Measurements from ENCODE around the gene FAM237B. TPM values are rescaled to one million over a fixed set of nuclear protein-coding genes. Genes with fewer than 3 reads are reported as not detected.

The FAM237B gene
- total and polyA plus RNA-seq, 2 of the 8 experiments (the other 6 are each of a cell fraction or from before 2014, with no cell fraction given): not detected

- FAIRE-seq (no peak), DNase-seq (ENCODE audit: low read depth in 1 of 2, low spot score in 2 of 2) (no peak)
- ChIA-PET CTCF (ENCODE audit: partially characterized antibody) (interaction anchor here (0.8 to 2.3 kb wide), 4 partner anchors 12 to 74 kb away, joined by 3 to 7 read pairs (median 6); partner anchors contain the start of genes FAM237B and GTPBP10), POLR2A (ENCODE audit: partially characterized antibody) (no interaction called here)
- no peak overlapping the region for H2AK5ac ChIP-seq (ENCODE audit: low read depth, low read length)
- H4K20me1 ChIP-seq (replicated peaks in 1 of 2; ENCODE audit: control insufficient read depth in 1 of 2, insufficient read depth in 2 of 2, low read length in 2 of 2): no peaks in the 10 kb centered on the region
- H3K9me3 ChIP-seq (ENCODE audit: insufficient read depth in 2 of 2, low read depth in 1 of 2, low read length in 1 of 2): peaks cover 0 to 4% of the 10 kb centered on the region in 2 experiments; a peak in 1 of 4 replicates
- H2BK20ac ChIP-seq (ENCODE audit: low read length): no peak overlapping the region
- no peak overlapping the region for H3K56ac ChIP-seq (replicated peaks; ENCODE audit: insufficient read length, low read depth, low read length)
- no peak overlapping the region for H4K5ac ChIP-seq (ENCODE audit: insufficient read length, low read depth, low read length)
- H3K4me2 ChIP-seq (ENCODE audit: insufficient read depth in 1 of 2, low read depth in 2 of 2, low read length in 2 of 2): no peak overlapping the region
- no peak overlapping the region for H2BK15ac ChIP-seq (ENCODE audit: low read length)
- H3K23me2 ChIP-seq (ENCODE audit: low read depth, low read length): no peaks in the 10 kb centered on the region
- H2BK120ac ChIP-seq (replicated peaks; ENCODE audit: low read depth, low read length): no peak overlapping the region
- no peak overlapping the region for H2AFZ ChIP-seq (ENCODE audit: low read length)
- no peak overlapping the region for H3K4me3 ChIP-seq (ENCODE audit: extremely low read depth in 1 of 4, insufficient read depth in 2 of 4, low read depth in 3 of 4, low read length in 4 of 4)
- H3K36me3 ChIP-seq (ENCODE audit: control insufficient read depth in 2 of 4, insufficient read depth in 4 of 4, low read length in 3 of 4): no peaks in the 10 kb centered on the region
- no peak overlapping the region for H3K14ac ChIP-seq (ENCODE audit: insufficient read length)
- no peaks in the 10 kb centered on the region for H3K79me2 ChIP-seq (ENCODE audit: control insufficient read depth in 1 of 2, insufficient read depth in 2 of 2, low read length in 2 of 2)
- no peak for TF ChIP-seq TCF12 (IDR thresholded peaks at IDR 0.05; ENCODE audit: low read depth, low read length)
- TF ChIP-seq MAFK (IDR thresholded peaks at IDR 0.05; ENCODE audit: low read depth, low read length): no peak
- no peak for TF ChIP-seq SIX5 (IDR thresholded peaks at IDR 0.05; ENCODE audit: low read depth, low read length)
- TF ChIP-seq GABPA (IDR thresholded peaks at IDR 0.05; ENCODE audit: borderline replicate concordance, insufficient read depth, low read length): no peak
- no peak for TF ChIP-seq SIRT6 (IDR thresholded peaks at IDR 0.05; ENCODE audit: low read length)
- no peak overlapping the region for H3K27ac ChIP-seq (ENCODE audit: low read depth, low read length)
- no peaks in the 10 kb centered on the region for H3K27me3 ChIP-seq (replicated peaks in 1 of 4; ENCODE audit: control insufficient read depth in 3 of 4, extremely low read depth in 1 of 4, insufficient read depth in 3 of 4, low read length in 3 of 4)
- H3K4ac ChIP-seq (replicated peaks; ENCODE audit: insufficient read length, low read depth, low read length): no peak overlapping the region
- H4K91ac ChIP-seq (replicated peaks; ENCODE audit: insufficient read length, low read length): no peak overlapping the region
- no peaks in the 10 kb centered on the region for H3K79me1 ChIP-seq (ENCODE audit: low read depth, low read length)
- 96% methylated on average over 34 of the region's 48 CpGs; no CpG with 5 or more reads in 1 of the 2 experiments for WGBS, 2 experiments (ENCODE audit: extremely low coverage in 1 of 2, insufficient coverage in 1 of 2, insufficient read length in 1 of 2, insufficient replicate concordance in 2 of 2, low coverage in 1 of 2, low lambda C conversion rate in 2 of 2, missing lambda C conversion rate in 1 of 2)
- H4K8ac ChIP-seq (ENCODE audit: extremely low read depth, insufficient read depth, low read length): no peak overlapping the region; the same call in 1 of the 2 replicates
- H3K18ac ChIP-seq (ENCODE audit: extremely low read depth, low read length): no peak overlapping the region
- no peaks in the 10 kb centered on the region for H3K4me1 ChIP-seq (replicated peaks in 1 of 4; ENCODE audit: control insufficient read depth in 3 of 4, insufficient read depth in 4 of 4, low read length in 3 of 4)
- H2BK5ac ChIP-seq (ENCODE audit: low read depth, low read length): no peak overlapping the region
- H2BK12ac ChIP-seq (ENCODE audit: low read depth, low read length): no peak overlapping the region
- H3K9ac ChIP-seq (replicated peaks in 1 of 4; ENCODE audit: extremely low read depth in 1 of 4, low read depth in 3 of 4, low read length in 3 of 4): no peak overlapping the region
- H3K23ac ChIP-seq (ENCODE audit: insufficient read length): no peak overlapping the region
Measured at GRCh38 chr7:90334193-90334843, 13.2 kb upstream of the FAM237B start.
